ENCODE results near the gene WDR64.

The WDR64 gene

DNA sequence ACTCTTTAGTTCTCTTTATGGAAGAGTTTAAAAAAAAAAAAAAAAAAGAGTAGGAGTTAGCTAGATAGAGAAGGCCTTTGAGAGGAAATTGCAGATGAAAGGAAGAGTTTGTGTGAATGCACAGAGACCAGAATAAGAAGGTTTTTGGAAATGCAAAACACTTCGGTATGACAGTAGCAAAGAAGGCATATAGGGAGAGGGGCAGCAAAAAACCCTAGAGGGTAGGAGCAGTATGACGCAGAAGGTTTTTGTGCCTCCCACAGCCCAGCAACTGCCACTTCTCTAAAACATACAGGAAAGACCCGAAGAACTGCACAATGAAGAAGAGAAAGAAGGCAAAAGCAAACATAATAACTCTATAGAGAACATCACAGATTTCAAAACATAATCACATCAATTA is 84.3 kb downstream of the WDR64 start:
- Histone ChIP-seq H3K4me3 (ENCODE audit: low read depth, low read length) (no peak overlapping the region), H3K36me3 (ENCODE audit: control insufficient read depth, insufficient read depth, low read length) (no peaks in the 10 kb centered on the region), H2AFZ (no peak overlapping the region), H3K4me1 (no peaks in the 10 kb centered on the region), H3K27ac (no peak overlapping the region), H3K4me2 (ENCODE audit: low read length) (no peak overlapping the region), H3K9ac (no peak overlapping the region), H3K9me3 (ENCODE audit: control insufficient read depth, low read length) (no peaks in the 10 kb centered on the region), H3K79me2 (no peaks in the 10 kb centered on the region), H3K27me3 (ENCODE audit: control insufficient read depth, insufficient read depth, low read length) (no peaks in the 10 kb centered on the region)
- TF ChIP-seq, protein P1, sequence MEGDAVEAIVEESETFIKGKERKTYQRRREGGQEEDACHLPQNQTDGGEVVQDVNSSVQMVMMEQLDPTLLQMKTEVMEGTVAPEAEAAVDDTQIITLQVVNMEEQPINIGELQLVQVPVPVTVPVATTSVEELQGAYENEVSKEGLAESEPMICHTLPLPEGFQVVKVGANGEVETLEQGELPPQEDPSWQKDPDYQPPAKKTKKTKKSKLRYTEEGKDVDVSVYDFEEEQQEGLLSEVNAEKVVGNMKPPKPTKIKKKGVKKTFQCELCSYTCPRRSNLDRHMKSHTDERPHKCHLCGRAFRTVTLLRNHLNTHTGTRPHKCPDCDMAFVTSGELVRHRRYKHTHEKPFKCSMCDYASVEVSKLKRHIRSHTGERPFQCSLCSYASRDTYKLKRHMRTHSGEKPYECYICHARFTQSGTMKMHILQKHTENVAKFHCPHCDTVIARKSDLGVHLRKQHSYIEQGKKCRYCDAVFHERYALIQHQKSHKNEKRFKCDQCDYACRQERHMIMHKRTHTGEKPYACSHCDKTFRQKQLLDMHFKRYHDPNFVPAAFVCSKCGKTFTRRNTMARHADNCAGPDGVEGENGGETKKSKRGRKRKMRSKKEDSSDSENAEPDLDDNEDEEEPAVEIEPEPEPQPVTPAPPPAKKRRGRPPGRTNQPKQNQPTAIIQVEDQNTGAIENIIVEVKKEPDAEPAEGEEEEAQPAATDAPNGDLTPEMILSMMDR (IDR thresholded peaks at IDR 0.05), result no peak

DNA sequence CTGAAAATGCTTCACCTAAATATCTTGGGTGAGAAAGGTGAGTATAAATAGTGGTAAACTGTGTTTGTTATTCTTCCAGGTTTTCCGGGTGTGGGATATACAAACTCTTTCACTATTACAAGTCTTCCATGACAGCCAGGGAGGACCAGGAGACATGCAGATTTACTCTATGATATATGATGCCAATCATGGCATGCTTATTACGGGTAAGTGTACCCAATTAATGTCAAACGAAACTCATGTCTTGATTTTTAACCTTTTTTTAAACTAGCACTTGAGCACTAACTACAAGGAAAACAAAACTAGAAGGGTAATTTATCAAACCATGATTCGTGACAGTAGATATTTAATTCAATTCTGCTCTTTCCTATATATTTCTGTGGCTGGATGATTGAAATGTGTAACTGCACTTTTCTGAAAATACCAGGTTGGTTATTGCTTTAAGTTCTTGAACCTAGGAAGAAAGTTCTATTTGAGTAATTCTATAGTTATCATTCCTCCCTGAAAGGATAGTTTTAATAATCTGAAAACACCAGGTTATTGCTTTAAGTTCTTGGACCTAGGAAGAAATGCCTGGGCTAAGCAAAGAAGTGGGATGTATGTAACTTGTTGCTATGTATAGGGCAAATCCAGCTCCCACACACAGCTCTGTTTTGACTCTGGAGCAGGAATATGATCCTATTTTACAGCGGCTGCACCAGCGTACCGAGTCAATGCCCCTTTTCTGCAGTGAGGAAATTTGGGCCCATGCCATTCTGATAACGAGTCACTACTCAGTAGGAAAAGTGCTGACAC is 86.4 kb downstream of the WDR64 start:
- H3K36me3 ChIP-seq (ENCODE audit: control insufficient read depth, insufficient read depth, low read length), result no peaks in the 10 kb centered on the region
- no peak overlapping the region for H3K4me3 ChIP-seq (ENCODE audit: low read depth, low read length)
- H2AFZ ChIP-seq, result no peak overlapping the region
- no peaks in the 10 kb centered on the region for H3K79me2 ChIP-seq
- no peak overlapping the region for H3K27ac ChIP-seq
- no peak overlapping the region for H3K4me2 ChIP-seq (ENCODE audit: low read length)
- TF ChIP-seq, protein P1 (IDR thresholded peaks at IDR 0.05), result no peak
- no peaks in the 10 kb centered on the region for H3K9me3 ChIP-seq (ENCODE audit: control insufficient read depth, low read length)
- no peak overlapping the region for H3K9ac ChIP-seq
- H3K27me3 ChIP-seq (ENCODE audit: control insufficient read depth, insufficient read depth, low read length), result no peaks in the 10 kb centered on the region
- H3K4me1 ChIP-seq, result no peaks in the 10 kb centered on the region

DNA sequence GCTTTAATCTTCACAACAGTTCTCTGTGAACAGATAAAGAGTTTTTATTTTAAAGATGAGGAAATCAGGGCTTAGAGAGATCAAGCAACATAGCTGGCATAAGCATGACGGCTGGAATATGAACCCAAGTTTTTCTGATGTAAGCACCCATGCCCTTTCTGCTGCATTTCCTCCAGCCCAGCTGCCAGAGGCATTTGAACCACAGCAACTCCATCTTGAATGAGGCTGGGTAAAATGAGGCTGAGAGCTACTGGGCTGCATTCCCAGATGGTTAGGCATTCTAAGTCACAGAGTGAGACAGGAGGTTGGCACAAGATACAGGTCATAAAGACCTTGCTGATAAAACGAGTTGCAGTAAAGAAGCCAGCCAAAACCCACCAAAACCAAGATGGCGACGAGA is 90.0 kb downstream of the WDR64 start:
- no peak overlapping the region for H3K27ac ChIP-seq
- H3K9ac ChIP-seq, result no peak overlapping the region
- H3K4me2 ChIP-seq (ENCODE audit: low read length), result no peak overlapping the region
- TF ChIP-seq, protein P1 (IDR thresholded peaks at IDR 0.05), result no peak
- H3K36me3 ChIP-seq (ENCODE audit: control insufficient read depth, insufficient read depth, low read length), result no peaks in the 10 kb centered on the region
- no peak overlapping the region for H3K4me3 ChIP-seq (ENCODE audit: low read depth, low read length)
- H3K79me2 ChIP-seq, result no peaks in the 10 kb centered on the region
- H3K4me1 ChIP-seq, result no peaks in the 10 kb centered on the region
- H3K9me3 ChIP-seq (ENCODE audit: control insufficient read depth, low read length), result no peaks in the 10 kb centered on the region
- H3K27me3 ChIP-seq (ENCODE audit: control insufficient read depth, insufficient read depth, low read length), result no peaks in the 10 kb centered on the region
- no peak overlapping the region for H2AFZ ChIP-seq

DNA sequence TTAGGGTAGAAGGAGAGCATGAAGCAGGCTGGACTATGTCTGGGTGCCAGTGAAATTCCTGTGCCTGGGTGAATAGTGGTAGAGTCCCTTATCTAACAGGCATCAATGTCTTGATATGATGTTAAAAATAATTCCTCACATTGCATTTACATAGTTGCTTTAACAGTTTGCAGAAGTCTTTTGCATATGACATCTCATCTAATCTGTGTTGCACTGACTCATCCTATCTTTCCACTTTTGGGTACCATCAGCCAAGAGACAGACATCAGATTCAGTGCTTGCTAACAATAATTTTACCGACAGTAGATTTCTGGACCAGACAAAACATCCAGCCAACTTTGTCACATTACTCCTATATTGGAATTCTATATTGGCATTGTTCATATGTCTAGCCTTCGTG is 92.5 kb downstream of the WDR64 start:
- Histone ChIP-seq H3K4me1 (no peaks in the 10 kb centered on the region), H3K4me2 (ENCODE audit: low read length) (no peak overlapping the region), H3K4me3 (ENCODE audit: low read depth, low read length) (no peak overlapping the region), H3K27ac (no peak overlapping the region), H3K27me3 (ENCODE audit: control insufficient read depth, insufficient read depth, low read length) (no peaks in the 10 kb centered on the region), H3K9ac (no peak overlapping the region), H2AFZ (no peak overlapping the region), H3K36me3 (ENCODE audit: control insufficient read depth, insufficient read depth, low read length) (no peaks in the 10 kb centered on the region), H3K79me2 (no peaks in the 10 kb centered on the region), H3K9me3 (ENCODE audit: control insufficient read depth, low read length) (no peaks in the 10 kb centered on the region)
- TF ChIP-seq, protein P1 (IDR thresholded peaks at IDR 0.05), result no peak

DNA sequence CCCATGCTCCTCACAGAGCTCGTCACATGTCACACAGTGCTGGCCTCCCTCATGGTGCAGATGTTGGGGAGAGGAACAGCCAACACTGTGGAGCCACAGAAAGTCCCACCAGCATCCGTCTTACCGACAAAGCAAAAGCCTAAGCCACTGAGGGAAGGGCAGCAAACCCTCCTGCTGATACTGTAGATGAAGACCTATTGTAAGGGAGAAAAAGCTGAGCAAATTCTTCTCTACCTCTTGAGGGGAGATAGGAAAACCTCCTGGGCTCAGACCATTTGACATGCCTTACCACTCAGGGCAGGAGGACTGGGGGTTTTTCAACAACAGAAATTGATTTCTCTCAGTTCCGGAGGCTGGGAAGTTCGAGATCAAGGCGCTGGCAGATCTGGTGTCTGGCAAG is 95.9 kb downstream of the WDR64 start:
- H3K4me1 ChIP-seq, result no peaks in the 10 kb centered on the region
- no peaks in the 10 kb centered on the region for H3K9me3 ChIP-seq (ENCODE audit: control insufficient read depth, low read length)
- H3K27ac ChIP-seq, result no peak overlapping the region
- no peak overlapping the region for H3K9ac ChIP-seq
- H3K4me2 ChIP-seq (ENCODE audit: low read length), result no peak overlapping the region
- TF ChIP-seq, protein P1 (IDR thresholded peaks at IDR 0.05), result no peak
- no peaks in the 10 kb centered on the region for H3K27me3 ChIP-seq (ENCODE audit: control insufficient read depth, insufficient read depth, low read length)
- H3K4me3 ChIP-seq (ENCODE audit: low read depth, low read length), result no peak overlapping the region
- no peak overlapping the region for H2AFZ ChIP-seq
- H3K36me3 ChIP-seq (ENCODE audit: control insufficient read depth, insufficient read depth, low read length), result no peaks in the 10 kb centered on the region
- no peaks in the 10 kb centered on the region for H3K79me2 ChIP-seq
